IMR-90 (cell line): ENCODE results near the gene TBC1D22B.

Experiments
- CEBPB ChIP-seq: IDR thresholded peaks from 2 replicates; pipeline ENCODE4 v1.6.1; 2012; ENCODE audit warnings: low read depth, low read length, improper control_type of control experiment
- CTCF ChIP-seq: conservative IDR thresholded peaks from 2 replicates; pipeline ENCODE4 v1.5.1; 2012; ENCODE audit warnings: mild to moderate bottlenecking, low read depth, low read length, improper control_type of control experiment
- MAFK ChIP-seq: IDR thresholded peaks from 2 replicates; pipeline ENCODE4 v1.6.1; 2012; ENCODE audit warnings: low read depth, low read length, improper control_type of control experiment
- NFE2L2 ChIP-seq: fragments of 150-350 bp; IDR thresholded peaks from 2 replicates; pipeline ENCODE4 v1.6.1; 2016; ENCODE audit warnings: low read depth, mild to moderate bottlenecking, low read length
- POLR2A ChIP-seq: IDR thresholded peaks from 2 replicates; pipeline ENCODE4 v1.6.1; 2012; ENCODE audit warnings: mild to moderate bottlenecking, low read depth, low read length
- RAD21 ChIP-seq: IDR thresholded peaks from 2 replicates; pipeline ENCODE4 v1.6.1; 2012; ENCODE audit warnings: low read length, improper control_type of control experiment
- RFX5 ChIP-seq: IDR thresholded peaks from 2 replicates; pipeline ENCODE4 v1.8.0; 2012; ENCODE audit warnings: low read depth, mild to moderate bottlenecking, low read length, moderate library complexity
- SMC3 ChIP-seq: fragments of 150-350 bp; IDR thresholded peaks from 2 replicates; pipeline ENCODE4 v1.6.1; 2016; ENCODE audit warnings: low read depth, mild to moderate bottlenecking, antibody characterized with exemption, low read length, moderate library complexity

- TF ChIP-seq SMC3 (no peak), CTCF (no peak), RAD21 (no peak), CEBPB (no peak), MAFK (no peak), POLR2A (peak; percentile 9; the same call in 1 of the 2 replicates), RFX5 (no peak), NFE2L2 (no peak)
Observed at GRCh38 chr6:37353761-37354525, 96.4 kb downstream of the TBC1D22B start, which contains the start of gene RNF8.
